GM19324 (cell line): ENCODE data around the gene RPS19.

Experiments used
- ATAC-seq: cut with Tn5 transposase; IDR thresholded peaks from one replicate; pipeline ENCODE4 v1.9.1; 2021; ENCODE audit warnings: mild to moderate bottlenecking, moderate library complexity; ENCODE audit not compliant: unreplicated experiment, low FRiP score

RPS19 gene

DNA sequence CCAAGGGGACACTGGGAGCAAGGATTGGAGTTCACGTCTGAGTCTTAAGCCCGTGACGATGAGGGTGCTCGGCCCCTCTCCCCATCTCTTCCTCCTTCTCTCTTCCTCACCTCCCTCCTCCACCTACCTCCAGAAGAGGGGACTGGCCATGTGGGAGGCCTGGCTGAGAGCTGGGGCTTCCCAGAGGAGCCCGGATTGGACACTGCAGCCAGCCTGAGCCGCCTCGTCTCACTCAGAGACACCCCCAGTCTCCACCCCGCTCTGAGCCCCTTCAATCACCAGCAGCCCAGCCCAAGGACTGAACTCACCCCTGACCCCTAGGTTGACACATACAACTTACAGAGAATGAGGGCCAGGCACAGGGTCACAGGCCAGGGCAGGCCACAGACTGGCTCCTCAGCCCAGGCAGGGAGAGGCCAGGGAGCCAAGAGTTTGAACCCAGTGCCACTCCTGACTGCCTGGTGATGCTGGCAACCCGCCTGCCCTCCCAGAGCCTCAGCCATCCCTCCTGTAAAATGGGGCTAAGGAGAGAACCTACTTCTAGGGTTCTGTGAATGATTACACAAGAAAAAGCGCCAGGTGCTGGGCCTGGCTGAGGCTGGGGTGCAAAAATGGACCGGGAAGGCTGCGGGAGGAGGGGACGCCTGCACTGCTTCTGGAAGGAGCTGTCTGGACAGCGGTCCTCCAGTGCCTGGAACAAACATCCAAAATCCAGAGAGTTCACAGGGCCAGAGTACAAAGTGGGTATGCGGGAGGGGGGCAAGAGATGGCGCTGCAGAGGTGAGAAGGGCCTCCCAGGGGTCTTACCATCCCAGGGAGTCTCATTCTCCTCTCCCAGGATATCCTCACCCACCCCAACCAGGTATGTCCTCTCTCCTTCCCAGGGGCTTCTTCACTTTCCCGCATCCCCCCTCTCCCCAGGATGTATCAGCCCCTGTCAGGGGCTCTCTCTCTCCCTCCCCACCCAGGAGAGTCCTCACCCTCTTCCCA, 18.2 kb downstream of the RPS19 start:
- no peak for ATAC-seq

DNA sequence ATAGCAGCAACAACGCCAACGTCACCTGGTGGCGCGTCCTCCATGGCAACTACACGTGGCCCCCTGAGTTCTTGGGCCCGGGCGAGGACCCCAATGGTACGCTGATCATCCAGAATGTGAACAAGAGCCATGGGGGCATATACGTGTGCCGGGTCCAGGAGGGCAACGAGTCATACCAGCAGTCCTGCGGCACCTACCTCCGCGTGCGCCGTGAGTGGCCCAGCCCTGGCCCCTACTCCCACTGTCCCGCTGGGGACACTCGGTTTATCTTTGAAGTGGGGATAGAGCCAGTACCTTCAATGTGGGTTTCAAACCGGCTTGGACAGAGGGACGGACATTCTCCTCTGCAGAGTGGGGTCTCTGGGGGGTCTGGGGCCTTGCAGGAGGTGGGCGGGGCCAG, 19.0 kb downstream of the RPS19 start:
- no peak for ATAC-seq

DNA sequence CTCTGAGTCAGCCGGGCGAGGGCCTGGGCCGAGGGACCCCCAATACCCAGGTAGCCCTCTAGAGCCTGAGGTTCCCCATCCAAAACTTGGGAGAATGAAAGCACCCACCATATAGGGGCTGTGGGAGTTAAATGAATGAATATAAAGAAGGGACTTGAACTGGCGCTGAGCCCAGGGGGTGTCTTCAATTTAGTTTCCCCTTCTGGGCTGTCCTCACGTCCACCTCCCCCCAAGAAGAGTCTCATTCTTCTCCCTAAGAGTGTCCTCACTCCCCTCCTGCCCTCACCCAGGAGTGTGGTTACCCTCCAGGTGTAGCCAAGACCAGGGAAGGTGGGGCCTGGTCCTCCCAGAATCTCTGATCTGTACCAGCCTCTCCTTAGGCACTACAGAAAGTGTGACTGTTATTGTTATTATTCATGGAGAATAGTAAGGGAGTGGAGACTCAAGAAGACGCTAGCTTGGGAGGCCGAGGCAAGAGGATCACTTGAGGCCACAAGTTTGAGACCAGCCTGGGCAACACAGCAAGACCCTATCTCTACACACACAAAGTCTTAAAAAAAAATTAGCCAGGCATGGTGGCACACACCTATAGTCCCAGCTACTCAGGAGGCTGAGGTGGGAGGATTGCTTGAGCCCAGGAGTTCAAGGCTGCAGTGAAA, 19.7 kb downstream of the RPS19 start:
- ATAC-seq = no peak

DNA sequence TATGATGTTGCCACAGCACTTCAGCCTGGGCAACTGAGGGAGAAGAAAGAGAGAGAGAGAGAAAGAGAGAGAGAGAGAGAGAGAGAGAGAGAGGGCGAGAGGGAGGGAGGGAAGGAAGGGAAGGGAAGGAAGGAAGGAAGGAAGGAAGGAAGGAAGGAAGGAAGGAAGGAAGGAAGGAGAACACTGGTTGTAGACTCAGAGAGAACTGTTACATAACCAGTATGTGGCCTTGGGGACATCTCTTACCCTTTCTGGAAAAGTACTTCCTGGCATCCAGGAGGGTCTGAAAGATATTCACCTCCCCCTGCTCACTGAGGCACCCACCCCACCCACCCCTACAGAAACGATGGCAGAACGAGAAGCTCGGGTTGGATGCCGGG, 20.3 kb downstream of the RPS19 start:
- no peak for ATAC-seq

DNA sequence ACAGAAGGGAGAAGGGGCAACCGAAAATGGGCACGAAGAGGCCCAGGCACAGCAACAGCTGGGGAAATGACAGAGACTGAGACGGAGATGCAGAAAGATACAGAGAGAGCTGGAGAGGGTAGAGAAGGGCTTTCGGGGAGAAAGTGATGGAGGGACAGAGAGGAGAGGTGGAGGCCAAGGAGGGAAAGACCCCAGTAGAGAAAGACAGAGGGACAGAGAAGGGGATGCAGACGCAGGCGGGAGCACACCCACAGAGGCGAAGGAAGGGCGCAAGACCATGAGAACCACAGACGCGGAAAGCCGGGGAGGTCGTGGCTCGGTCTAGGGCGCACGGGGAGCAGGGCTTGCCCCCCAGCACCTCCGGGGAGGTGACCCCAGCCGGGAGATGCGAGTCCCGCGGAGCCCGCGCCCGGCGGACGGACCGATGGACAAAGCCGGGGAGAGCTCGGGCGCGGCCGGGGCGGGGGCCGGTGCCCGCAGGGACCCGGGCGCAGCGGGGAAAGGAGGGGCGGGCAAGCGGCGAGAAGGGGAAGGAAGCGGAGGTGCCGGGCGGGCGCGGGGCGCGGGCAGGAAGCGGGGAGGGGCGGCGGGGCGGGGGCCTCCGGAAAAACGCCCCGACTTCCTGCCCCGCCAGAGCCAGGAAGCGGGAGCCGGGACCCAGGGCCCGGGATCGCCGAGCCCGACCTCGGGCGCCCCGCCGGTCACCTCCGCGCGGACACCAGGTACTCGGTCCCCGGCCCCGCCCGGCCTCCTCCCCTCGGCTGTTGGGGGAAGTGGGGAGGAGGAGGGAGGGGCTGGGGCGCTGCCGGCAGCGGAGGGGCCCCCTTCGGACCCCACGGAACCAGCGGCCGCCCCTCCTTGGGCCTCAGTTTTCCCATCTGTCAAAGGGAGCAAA, 22.8 kb downstream of the RPS19 start, which contains the start of gene ARHGEF1:
ARHGEF1 (plus strand) TSS at position 617 of the 895 bp plus-strand sequence. CDS start 4,899 bp downstream, outside the sequence.
- ATAC-seq = peak; percentile 26

DNA sequence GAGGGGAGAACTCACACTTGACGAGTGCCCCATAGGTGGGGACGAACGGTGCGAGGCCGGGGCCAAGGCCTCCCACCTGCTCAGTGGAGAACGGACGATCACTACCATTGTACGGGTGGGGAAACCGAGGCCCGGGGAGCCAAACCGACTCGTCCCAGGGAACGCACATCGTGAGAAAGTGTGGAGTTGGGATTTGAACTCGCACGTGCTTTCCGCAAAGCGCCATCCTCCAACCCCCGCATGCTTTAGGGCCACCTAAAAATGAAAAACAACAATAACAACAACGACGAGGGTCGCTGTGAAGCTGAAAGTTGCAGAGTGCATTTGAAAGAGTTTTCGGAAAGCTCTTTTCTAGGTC, 23.4 kb downstream of the RPS19 start:
- ATAC-seq = peak; percentile 8

DNA sequence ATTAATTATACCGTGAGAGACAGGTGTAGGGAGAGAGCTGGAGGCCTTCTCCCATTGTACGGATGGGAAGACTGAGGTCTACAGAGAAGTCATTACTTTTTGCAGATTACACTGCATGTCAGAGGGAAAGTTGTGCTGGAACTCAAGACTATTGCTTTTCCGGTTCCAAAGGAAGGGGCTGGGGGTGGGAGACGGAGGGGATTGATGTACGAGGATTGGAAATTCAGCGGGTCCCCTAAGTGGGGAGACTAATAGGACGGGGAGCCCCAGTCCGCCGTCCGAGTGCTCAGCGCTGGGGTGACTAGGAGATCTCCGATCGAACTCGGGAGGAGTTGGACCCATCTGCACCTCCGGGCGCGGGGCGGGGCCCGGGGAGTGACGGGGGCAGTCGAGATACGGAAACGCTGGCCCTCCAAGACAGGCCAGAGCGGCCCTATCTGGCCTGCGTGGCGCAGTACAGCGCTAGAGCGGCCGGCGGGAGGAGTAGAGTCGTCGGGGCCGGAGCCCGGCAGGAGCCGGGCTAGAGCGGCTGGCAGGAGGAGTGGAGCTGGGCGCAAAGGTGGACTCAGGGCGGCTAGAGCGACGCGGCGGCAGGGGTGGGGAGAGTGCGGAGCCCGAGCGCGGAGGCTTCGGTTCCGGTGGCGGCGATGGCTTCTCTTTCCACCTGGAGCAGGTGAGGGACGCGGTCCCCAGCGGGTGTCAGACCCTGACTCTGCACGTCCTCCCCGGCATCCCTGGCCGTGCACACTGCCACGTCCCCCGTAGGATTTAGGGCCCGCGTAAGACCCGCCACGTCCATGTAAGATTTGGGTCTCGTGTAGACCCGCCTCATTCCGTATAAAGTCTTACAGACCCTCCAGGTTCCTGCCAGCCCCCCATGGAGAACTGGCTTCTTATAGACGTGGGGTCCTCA, 24.0 kb downstream of the RPS19 start:
- ATAC-seq = peak; percentile 76

DNA sequence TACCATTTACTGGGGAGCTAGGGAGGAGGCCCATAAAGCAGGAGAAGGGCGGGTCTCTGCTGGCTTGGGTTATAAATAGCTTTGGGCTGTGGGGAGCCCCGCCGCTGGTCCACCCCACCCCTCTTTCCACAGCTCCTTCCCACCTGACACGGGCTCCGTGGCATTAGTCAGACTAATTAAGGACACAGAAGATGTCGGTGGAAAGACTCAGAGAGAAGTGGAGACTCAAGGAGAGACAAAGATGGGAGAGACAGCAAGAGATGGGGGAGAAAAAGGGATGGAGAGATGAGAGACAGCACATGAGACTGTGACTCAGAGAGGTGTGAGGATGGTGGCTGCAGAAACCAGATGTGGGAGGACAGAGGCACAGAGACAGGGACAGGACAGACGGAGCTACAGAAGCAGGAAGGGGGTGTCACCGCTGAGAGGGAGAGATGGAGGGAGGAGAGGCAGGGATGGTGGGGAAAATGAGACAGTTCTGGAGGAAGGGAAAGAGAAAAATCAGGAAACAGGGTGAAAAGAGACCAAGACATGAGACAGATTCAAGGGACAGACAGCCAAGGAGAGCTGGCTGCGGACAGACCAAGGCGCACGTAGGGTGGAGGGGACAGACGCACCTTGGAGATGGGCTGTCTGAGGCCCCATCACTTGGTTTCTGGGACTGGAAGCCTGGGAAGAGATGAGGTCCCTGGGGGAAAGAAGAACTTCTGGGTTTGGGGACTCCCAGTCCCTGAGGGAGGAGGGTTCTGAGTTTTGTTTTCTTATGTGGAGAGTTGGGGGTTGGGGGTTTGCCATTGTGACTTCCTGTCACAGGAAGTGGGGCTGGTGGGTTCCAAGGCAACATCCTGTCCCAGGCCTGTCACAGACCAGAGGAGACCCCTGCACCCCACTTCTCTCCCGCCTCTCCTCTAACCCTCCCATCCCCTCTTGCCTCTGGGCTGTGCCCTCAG, 27.0 kb downstream of the RPS19 start:
- ATAC-seq = no peak

DNA sequence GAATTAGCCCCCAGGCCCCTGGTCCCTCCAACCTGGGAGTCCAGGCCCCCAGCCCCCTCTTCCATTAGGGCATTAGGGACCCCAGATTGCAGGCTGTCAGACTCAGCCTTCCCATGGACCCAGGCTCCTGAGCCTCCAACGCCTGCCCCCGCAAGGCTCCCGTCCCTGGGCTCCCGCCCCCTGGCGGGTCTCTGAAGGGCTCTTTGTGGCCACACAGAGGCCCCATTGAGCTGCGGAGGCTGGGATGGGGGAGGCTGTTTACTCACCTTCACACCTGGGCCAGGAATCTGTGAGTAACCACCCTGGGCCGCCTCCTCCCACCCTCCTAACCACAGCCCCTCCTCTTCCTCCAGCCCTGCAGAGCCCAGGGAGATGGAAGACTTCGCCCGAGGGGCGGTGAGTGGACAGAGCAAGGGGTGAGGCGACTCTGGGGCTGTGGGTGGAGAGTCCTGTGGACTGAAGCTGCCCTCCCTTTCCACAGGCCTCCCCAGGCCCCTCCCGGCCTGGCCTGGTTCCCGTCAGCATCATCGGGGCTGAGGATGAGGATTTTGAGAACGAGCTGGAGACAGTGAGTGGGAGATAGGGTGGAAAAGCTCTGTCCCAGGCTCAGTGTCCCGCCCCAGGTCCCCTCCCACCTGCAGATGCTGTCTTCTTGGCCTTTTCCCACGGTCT, 27.8 kb downstream of the RPS19 start:
- no peak for ATAC-seq

DNA sequence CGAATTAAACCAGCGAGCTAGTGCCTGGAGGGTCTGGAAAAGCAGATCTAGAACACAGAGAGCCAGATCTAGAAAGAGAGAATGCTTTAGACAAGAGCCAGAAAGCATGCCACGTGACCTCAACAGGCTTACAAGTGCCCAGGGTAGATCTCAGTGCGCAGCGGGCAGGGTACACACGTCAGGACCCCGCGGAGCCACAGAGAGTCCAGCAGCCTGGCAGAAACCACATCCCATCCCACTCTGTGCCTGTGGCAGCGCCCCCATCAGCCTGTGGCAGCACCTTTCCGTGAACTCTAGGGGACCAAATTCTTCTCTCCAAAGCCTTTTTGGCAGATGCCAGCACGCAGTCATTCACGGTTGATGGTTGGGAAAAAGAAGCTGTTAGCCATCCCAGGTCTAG, 28.9 kb downstream of the RPS19 start:
- no peak for ATAC-seq

DNA sequence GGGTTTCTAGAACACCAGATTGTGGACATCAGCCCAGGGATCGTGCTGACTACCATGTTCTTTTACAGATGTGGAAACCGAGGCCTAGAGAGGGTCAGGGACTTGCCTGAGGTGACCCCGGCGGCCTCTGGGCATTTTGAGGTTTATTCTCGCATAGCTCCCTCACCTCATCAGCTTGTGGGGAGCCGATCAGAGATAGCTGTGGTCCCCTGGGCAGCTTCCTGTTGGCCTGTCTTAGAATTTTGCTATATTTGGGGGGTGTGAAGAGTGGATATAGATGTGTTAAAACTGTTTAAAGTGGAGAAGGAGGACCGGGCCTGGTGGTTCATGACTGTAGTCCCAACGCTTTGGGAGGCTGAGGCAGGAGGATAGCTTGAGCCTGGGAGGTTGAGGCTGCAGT, 29.8 kb downstream of the RPS19 start:
- no peak for ATAC-seq

DNA sequence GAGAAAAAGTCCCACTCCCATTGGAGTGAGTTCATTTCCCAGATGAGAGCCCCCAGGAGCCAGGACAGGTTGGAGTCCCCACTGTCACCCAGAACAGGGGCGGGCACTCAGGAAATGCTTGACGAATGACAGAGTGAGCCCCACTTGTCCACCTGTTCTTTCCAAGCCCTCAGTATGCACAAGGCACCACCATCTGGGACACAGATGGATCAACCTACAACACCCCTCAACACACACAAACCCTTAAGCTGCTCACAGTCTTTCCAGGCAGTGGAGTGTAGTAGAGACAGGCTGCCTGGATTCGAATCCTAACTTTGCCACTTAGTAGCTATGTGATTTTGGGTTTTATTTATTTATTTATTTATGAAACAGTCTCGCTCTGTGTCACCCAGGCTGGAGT, 30.9 kb downstream of the RPS19 start:
- no peak for ATAC-seq

DNA sequence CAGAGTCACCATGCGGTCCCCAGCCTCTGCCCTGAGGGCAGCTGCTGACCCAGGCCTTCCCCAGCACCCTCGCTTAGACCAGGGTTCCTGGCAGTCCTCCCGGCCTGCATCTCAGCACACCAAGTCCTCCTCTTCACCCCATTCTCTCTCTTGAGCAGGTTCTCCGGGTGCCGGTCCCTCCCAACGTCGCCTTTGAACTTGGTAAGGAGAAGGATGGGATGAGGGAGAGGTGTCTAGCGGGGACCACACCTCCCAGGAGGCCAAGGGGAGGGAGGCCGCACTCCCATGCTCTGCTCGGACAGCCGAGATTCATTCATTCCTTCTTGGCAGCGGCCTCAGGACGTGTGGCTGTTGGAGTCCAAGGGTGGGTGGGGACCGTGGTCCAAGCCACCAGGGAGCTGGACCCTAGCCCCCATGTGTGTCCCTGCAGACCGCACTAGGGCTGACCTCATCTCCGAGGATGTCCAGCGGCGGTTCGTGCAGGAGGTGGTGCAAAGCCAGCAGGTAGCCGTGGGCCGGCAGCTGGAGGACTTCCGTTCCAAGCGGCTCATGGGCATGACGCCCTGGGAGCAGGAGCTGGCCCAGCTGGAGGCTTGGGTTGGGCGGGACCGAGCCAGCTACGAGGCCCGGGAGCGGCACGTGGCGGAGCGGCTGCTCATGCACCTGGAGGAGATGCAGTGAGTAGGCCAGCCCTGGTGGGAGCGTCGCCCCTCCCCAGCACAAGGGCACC, 32.3 kb downstream of the RPS19 start:
- ATAC-seq = no peak

DNA sequence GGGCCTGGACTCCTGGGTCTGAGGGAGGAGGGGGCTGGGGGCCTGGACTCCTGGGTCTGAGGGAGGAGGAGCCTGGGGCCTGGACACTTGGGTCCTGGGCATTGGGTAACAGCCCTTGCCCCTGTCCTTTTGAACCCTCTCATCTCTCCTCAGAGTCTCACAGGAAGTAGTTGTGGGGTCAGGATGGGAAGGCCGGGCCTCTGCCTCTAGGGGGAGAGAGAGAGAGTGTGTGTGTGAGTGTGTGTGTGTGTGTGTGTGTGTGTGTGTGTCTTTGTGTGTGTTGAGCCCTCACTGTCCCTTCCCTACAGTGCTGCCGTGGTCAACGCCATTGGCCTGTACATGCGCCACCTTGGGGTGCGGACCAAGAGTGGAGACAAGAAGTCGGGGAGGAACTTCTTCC, 33.8 kb downstream of the RPS19 start:
- ATAC-seq = no peak

DNA sequence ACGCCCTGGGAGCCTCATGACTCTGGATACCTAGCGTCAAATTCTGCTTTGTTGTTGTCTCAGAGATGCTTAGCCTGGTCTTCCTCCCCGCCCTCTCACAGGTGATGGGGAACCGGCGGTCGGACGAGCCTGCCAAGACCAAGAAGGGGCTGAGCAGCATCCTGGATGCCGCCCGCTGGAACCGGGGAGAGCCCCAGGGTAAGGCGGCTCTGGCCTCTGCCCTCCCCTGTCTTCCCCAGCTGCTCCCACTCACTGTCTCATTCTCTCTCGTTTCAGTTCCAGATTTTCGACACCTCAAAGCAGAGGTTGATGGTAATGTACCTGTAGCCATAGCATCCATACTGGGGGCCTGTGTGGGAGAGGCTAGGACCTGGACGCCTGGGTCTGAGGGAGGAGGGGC, 34.3 kb downstream of the RPS19 start:
- ATAC-seq = no peak

DNA sequence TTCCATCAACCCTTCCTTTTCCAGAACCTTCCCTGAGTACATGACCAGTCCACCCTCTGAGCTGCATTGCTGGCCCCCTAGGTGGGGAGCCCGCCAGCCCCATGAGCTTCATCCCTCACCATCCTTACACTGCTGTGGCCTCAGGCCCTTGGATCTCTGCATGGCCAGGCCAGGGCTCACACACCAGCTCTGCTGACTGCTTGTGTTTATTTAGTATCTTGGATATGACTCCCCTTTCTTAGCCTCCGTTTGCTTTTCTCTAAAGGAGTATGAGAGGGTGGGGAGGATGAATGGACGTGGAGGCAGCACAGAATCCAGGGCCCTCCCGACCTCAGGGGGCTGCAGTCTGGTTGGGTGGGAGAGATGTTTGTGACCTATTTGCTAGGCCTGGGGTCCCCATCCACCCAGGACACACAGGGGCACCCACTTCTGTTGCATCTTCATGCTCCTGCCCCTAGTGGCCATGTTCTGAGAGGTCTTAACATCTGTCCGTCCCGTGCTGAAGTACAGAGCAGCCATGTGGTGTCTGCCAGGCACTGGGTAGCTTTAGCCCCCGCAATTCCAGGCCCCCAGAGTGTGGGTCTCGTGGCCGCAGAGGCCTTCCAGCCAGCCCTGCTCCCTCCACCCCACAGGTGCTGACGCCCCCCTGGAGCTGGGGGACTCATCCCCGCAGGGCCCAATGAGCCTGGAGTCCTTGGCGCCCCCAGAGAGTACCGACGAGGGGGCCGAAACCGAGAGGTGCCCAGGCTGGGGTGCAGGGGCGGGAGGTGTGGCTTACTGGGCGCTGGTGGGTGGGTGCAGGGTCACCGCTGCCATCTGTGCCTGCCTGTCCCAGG, 35.9 kb downstream of the RPS19 start:
- ATAC-seq = no peak

DNA sequence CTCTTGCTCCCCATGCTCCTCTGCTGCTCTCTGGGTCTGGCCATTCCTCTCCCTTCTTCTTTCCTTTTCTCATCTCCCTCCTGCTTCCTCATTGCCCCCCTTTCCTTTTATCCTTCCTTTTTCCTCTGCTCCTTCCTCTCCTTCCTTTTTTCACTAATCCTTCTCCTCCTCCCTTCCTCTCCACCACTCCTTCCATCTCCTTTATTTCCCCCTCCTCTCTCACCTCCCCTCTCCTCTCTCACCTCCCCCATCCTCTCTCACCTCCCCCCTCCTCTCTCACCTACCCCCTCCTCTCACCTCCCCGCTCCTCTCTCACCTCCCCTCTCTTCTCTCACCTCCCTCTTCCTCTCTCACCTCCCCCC, 36.5 kb downstream of the RPS19 start:
- no peak for ATAC-seq
